SU-DHL-6 (cell line): Measurements from ENCODE around the gene TOMM22.

Source experiments
- H2AFZ ChIP-seq: fragments of 200-600 bp; sonication (generic); 2 replicates; pipeline ENCODE4 v1.6.1; 2014; ENCODE audit warnings: low read depth, mild to moderate bottlenecking, moderate library complexity, mixed read lengths, antibody characterized with exemption, low read length; ENCODE audit not compliant: severe bottlenecking
- H3F3A ChIP-seq: fragments of 200-600 bp; shearing (Covaris generic); 2 replicates; pipeline ENCODE4 v1.6.0; 2016; ENCODE audit warnings: antibody characterized with exemption, mild to moderate bottlenecking; ENCODE audit not compliant: insufficient read depth
- H3K27ac ChIP-seq: fragments of 200-600 bp; sonication (generic); 2 replicates; pipeline ENCODE4 v1.5.1; 2016; ENCODE audit warnings: low read depth, mild to moderate bottlenecking, low read length, moderate library complexity, mixed read lengths
- H3K27me3 ChIP-seq: fragments of 200-600 bp; sonication (generic), shearing (Covaris generic); 2 replicates; pipeline ENCODE4 v1.6.0; 2014; ENCODE audit warnings: mild to moderate bottlenecking, low read length
- H3K36me3 ChIP-seq: fragments of 200-600 bp; sonication (generic); 2 replicates; pipeline ENCODE4 v1.6.1; 2014; ENCODE audit warnings: mild to moderate bottlenecking, low read length, mixed read lengths
- H3K4me2 ChIP-seq: fragments of 300-600, 200-600 bp; shearing (Covaris generic), sonication (generic); 2 replicates; pipeline ENCODE4 v1.6.0; 2014; ENCODE audit warnings: low read length, low read depth, mild to moderate bottlenecking; ENCODE audit not compliant: poor library complexity, severe bottlenecking
- H3K4me3 ChIP-seq: fragments of 200-600 bp; sonication (generic); 2 replicates; pipeline ENCODE4 v1.5.1; 2014; ENCODE audit warnings: antibody characterized with exemption, low read length, mild to moderate bottlenecking, mixed read lengths; ENCODE audit not compliant: insufficient read depth, poor library complexity, severe bottlenecking
- H3K79me2 ChIP-seq: fragments of 200-600 bp; sonication (generic); 2 replicates; pipeline ENCODE4 v1.6.1; 2014; ENCODE audit warnings: mild to moderate bottlenecking, low read length, moderate library complexity; ENCODE audit not compliant: insufficient read depth
- H3K9ac ChIP-seq: fragments of 200-600 bp; sonication (generic); 2 replicates; pipeline ENCODE4 v1.7.0; 2014; ENCODE audit warnings: mild to moderate bottlenecking, low read length
- H3K9me2 ChIP-seq: fragments of 200-600 bp; sonication (generic); replicated peaks from 2 replicates; pipeline ENCODE4 v1.6.1; 2014; ENCODE audit warnings: low read length; ENCODE audit not compliant: insufficient read depth
- H3K9me3 ChIP-seq: fragments of 200-600 bp; sonication (generic); 2 replicates; pipeline ENCODE4 v1.6.1; 2014; ENCODE audit warnings: low read length, mixed read lengths; ENCODE audit not compliant: insufficient read depth
- H4K20me1 ChIP-seq: fragments of 200-600 bp; sonication (generic); 2 replicates; pipeline ENCODE4 v1.6.1; 2014; ENCODE audit warnings: low read depth, mild to moderate bottlenecking, antibody characterized with exemption, low read length, moderate library complexity, mixed read lengths
- CTCF ChIP-seq: fragments of 200-600 bp; sonication (generic); IDR thresholded peaks from one replicate; pipeline ENCODE4 v1.5.1; 2017; ENCODE audit warnings: antibody characterized with exemption, mild to moderate bottlenecking, low read length, moderate library complexity; ENCODE audit not compliant: insufficient read depth, poor library complexity, severe bottlenecking
- EZH2phosphoT487 ChIP-seq: fragments of 200-600 bp; sonication (generic), shearing (Covaris generic); conservative IDR thresholded peaks from 2 replicates; pipeline ENCODE4 v1.6.1; 2018; ENCODE audit warnings: mild to moderate bottlenecking, antibody characterized with exemption, low read length, moderate library complexity, mixed read lengths

Gene TOMM22

GRCh38 chr22:38674888-38675287 is 6.9 kb upstream of the TOMM22 start:
- H3K79me2 ChIP-seq: no peaks in the 10 kb centered on the region
- H3K27me3 ChIP-seq: no peaks in the 10 kb centered on the region
- no peaks in the 10 kb centered on the region for H3K9me2 ChIP-seq
- no peak overlapping the region for H3K4me3 ChIP-seq
- no peaks in the 10 kb centered on the region for H3F3A ChIP-seq
- H3K9me3 ChIP-seq: no peaks in the 10 kb centered on the region
- H3K36me3 ChIP-seq: no peaks in the 10 kb centered on the region
- no peak overlapping the region for H3K4me2 ChIP-seq
- no peak overlapping the region for H3K9ac ChIP-seq
- no peaks in the 10 kb centered on the region for H4K20me1 ChIP-seq
- TF ChIP-seq CTCF (no peak), EZH2phosphoT487 (no peak)
- no peak overlapping the region for H2AFZ ChIP-seq
- H3K27ac ChIP-seq: no peak overlapping the region

DNA sequence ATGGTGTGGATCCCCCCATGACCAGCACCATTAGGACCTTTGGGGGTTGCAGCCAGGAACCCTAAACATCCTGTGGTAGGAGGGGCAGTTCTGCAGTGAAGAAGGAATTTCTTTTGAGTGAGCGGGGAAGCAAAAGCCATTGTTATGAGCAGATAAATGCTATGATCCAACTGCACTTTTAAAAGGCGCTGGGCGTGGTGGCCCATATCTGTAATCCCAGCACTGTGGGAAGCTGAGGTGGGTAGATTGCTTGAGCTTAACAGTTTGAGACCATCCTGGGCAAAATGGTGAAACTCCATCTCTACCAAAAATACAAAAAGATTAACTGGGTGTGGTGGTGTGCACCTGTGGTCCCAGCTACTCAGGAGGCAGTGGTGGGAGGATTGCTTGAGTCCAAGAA is 5.9 kb upstream of the TOMM22 start:
- Histone ChIP-seq H3K79me2 (no peaks in the 10 kb centered on the region), H3K27ac (no peak overlapping the region), H3K4me2 (no peak overlapping the region), H3K4me3 (no peak overlapping the region), H4K20me1 (no peaks in the 10 kb centered on the region), H3K36me3 (no peaks in the 10 kb centered on the region), H3K9me3 (no peaks in the 10 kb centered on the region), H3F3A (no peaks in the 10 kb centered on the region), H2AFZ (no peak overlapping the region), H3K9ac (no peak overlapping the region), H3K27me3 (no peaks in the 10 kb centered on the region), H3K9me2 (no peaks in the 10 kb centered on the region)
- TF ChIP-seq EZH2phosphoT487 (no peak), CTCF (no peak)

- H2AFZ ChIP-seq: no peak overlapping the region
- peaks cover 10% of the 10 kb centered on the region for H3K79me2 ChIP-seq
- H3K36me3 ChIP-seq: 0 out of 2 replicates have a peak, but pooled peaks cover 6% of the 10 kb centered on the region
- H4K20me1 ChIP-seq: no peaks in the 10 kb centered on the region
- H3K27ac ChIP-seq: no peak overlapping the region
- H3K4me2 ChIP-seq: no peak overlapping the region
- TF ChIP-seq CTCF (no peak), EZH2phosphoT487 (no peak)
- H3F3A ChIP-seq: no peaks in the 10 kb centered on the region; the same call in 1 of the 2 replicates
- no peak overlapping the region for H3K4me3 ChIP-seq
- no peaks in the 10 kb centered on the region for H3K27me3 ChIP-seq
- no peaks in the 10 kb centered on the region for H3K9me2 ChIP-seq
- H3K9me3 ChIP-seq: no peaks in the 10 kb centered on the region
- H3K9ac ChIP-seq: no peak overlapping the region
Measured at GRCh38 chr22:38684895-38685294, 3.1 kb downstream of the TOMM22 start.

GRCh38 chr22:38685761-38686160 is 4.0 kb downstream of the TOMM22 start:
- Histone ChIP-seq H3K36me3 (0 out of 2 replicates have a peak, but pooled peaks cover 7% of the 10 kb centered on the region), H3K9ac (no peak overlapping the region), H3K4me3 (no peak overlapping the region), H3K4me2 (no peak overlapping the region), H3K27ac (no peak overlapping the region), H3K27me3 (no peaks in the 10 kb centered on the region), H3K9me3 (no peaks in the 10 kb centered on the region), H3F3A (no peaks in the 10 kb centered on the region; the same call in 1 of the 2 replicates), H3K9me2 (no peaks in the 10 kb centered on the region), H3K79me2 (peaks cover 10% of the 10 kb centered on the region), H2AFZ (no peak overlapping the region), H4K20me1 (no peaks in the 10 kb centered on the region)
- TF ChIP-seq CTCF (no peak), EZH2phosphoT487 (no peak)
